GM19463 (cell line): ENCODE measurements around the gene ATP6V0C.
"Not testable (repeated sequence)": the region's sequence is repeated elsewhere in the genome, so short reads cannot be mapped to it uniquely, and the experiment has no call there.

Experiments used
- ATAC-seq: cut with Tn5 transposase; IDR thresholded peaks from one replicate; pipeline ENCODE4 v1.9.1; 2021; ENCODE audit warnings: mild to moderate bottlenecking, moderate library complexity; ENCODE audit not compliant: unreplicated experiment

Gene ATP6V0C

DNA sequence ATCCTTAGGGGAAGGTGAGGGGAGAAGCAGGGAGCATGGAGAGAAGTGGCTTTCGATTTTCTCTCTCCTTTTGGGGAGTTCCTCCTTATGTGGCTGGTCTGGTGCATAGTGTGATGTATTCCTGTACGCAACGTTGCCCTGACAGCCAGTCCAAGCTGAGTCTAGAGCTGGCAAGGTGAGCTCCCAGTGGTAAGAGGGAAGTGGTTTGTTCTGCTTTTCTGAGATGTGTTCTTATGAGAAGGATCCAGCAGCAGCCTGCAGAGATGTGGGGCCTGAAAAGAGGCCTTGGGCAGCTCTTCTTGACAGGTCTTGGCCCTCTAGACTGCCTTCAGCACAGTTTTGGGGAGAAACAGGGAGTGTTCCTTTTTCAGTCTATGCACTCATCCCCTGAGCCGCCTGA, 27.2 kb downstream of the ATP6V0C start:
- not testable (repeated sequence) for ATAC-seq

DNA sequence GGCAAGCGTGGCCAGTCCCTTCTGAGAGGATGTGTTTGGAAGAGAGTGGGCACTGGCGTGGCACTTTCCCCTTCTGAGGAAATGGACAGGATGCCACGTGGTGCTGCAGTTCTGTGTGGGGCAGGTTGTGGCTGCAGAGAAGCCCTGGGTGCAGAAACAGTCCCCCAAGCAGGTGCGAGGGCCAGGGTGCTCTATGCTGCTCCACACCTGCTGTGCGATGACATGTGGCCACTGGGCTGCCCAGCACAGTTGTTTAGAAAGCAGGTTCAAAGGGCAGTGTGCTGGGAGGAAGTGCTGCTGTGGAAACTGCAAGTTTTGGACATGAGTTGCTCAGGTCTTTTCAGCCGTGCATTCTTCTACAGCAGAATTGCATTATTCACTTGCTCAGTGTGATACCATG, 27.7 kb downstream of the ATP6V0C start:
- ATAC-seq = not testable (repeated sequence)

- ATAC-seq = not testable (repeated sequence)
Measured at GRCh38 chr16:2543771-2544170, 30.0 kb downstream of the ATP6V0C start.

GRCh38 chr16:2550283-2550878, 36.6 kb downstream of the ATP6V0C start:
- ATAC-seq = not testable (repeated sequence)

DNA sequence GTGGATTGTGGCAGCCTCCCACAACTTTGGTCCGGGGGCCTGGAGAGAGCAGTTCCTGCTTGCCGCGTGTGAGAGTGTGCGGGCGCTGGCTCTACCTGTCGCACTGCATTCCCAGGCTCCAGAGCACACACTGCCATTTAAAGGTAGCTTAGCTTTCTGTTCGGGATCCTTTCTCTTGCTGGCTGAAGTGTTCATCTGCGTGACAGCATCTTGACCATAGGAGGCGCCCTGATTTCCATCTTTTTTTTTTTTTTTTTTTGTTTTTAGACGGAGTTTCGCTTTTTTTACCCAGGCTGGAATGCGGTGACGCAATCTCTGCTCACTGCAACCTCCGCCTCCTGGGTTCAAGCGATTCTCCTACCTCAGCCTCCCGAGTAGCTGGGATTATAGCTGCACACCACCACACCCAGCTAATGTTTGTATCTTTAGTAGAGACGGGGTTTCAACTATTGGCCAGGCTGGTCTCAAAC, 37.7 kb downstream of the ATP6V0C start:
- not testable (repeated sequence) for ATAC-seq

- ATAC-seq = not testable (repeated sequence)
Measured at GRCh38 chr16:2554709-2555425, 41.1 kb downstream of the ATP6V0C start.

GRCh38 chr16:2557150-2557549, 43.4 kb downstream of the ATP6V0C start:
- not testable (repeated sequence) for ATAC-seq

GRCh38 chr16:2560131-2560797, 46.5 kb downstream of the ATP6V0C start:
- peak; percentile 54 for ATAC-seq

- peak; percentile 62 for ATAC-seq
Measured at GRCh38 chr16:2560798-2561133, 47.0 kb downstream of the ATP6V0C start.

- not testable (repeated sequence) for ATAC-seq
Measured at GRCh38 chr16:2567506-2567905, 53.8 kb downstream of the ATP6V0C start.

DNA sequence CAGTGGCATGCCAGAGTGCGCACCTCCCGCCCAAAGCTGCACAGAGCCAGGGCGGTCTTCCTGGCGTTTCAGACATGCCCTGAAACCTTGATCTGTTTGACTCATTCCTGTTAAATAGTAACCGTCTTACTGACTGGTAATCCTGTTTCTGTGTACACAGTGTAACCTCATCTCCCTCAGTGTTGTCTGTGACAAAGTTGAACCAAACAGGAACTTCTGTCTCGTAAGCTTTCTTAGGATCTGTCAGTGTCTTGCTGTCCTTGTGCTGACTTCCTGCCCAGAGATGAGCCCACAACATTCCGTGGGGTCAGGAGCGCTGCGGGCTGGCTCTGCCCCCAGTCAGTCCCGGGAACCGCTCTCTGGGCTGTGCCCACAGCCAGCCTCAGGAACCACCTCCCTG, 54.8 kb downstream of the ATP6V0C start:
- ATAC-seq = peak; percentile 73
